Kidney (tissue), 14 donors: Measurements from ENCODE around the gene DUSP12. TPM values are rescaled to one million over a fixed set of nuclear protein-coding genes. Genes with fewer than 3 reads are reported as not detected.

ENCODE experiments used
- DNase-seq, 5 donors: peaks; one replicate each; pipeline ENCODE4 v3.0.0-alpha.2; 2013 to 2020
- FAIRE-seq: peaks from 2 replicates; lab custom pipeline; 2012; peaks lifted over from hg19 to GRCh38; lab: Jason Lieb, UNC
- H3K27ac ChIP-seq, 2 donors: one replicate each; pipeline ENCODE4 v1.7.0; 2013; ENCODE audit warnings: low read depth in 2 of 2, low read length in 2 of 2, inconsistent platforms in 1 of 2
- H3K27me3 ChIP-seq: one replicate; pipeline ENCODE4 v1.7.1; 2013; ENCODE audit warnings: low read length, inconsistent platforms; ENCODE audit not compliant: control insufficient read depth, insufficient read depth
- H3K36me3 ChIP-seq, 3 donors: one replicate each; pipeline versions ENCODE4 v1.7.0 to v1.7.1; 2013; ENCODE audit warnings: low read length in 3 of 3, control low read depth in 1 of 3, inconsistent platforms in 1 of 3; ENCODE audit not compliant: insufficient read depth in 3 of 3, control insufficient read depth in 2 of 3
- H3K4me1 ChIP-seq, 3 donors: one replicate each; pipeline versions ENCODE4 v1.7.0 to v1.7.1; 2013; ENCODE audit warnings: low read length in 3 of 3, inconsistent platforms in 1 of 3, low read depth in 1 of 3; ENCODE audit not compliant: control insufficient read depth in 2 of 3, insufficient read depth in 2 of 3
- H3K4me3 ChIP-seq, 3 donors: one replicate each; pipeline versions ENCODE4 v1.7.0 to v1.8.1; 2013; ENCODE audit warnings: low read length in 3 of 3, control low read depth in 1 of 3, inconsistent platforms in 1 of 3
- H3K9ac ChIP-seq, 3 donors: one replicate each; pipeline versions ENCODE4 v1.7.0 to v1.7.1; 2013; ENCODE audit warnings: low read length in 3 of 3, control low read depth in 1 of 3, inconsistent platforms in 1 of 3
- H3K9me3 ChIP-seq, 3 donors: one replicate each; pipeline versions ENCODE4 v1.7.0 to v1.7.1; 2013; ENCODE audit warnings: low read length in 3 of 3, control low read depth in 1 of 3, inconsistent platforms in 1 of 3; ENCODE audit not compliant: control insufficient read depth in 2 of 3, insufficient read depth in 1 of 3
- CTCF ChIP-seq: IDR thresholded peaks from 3 replicates; pipeline ENCODE4 v1.5.1; 2012; ENCODE audit warnings: mild to moderate bottlenecking, moderate library complexity, borderline replicate concordance; ENCODE audit not compliant: insufficient read depth; ENCODE audit errors: extremely low read depth
- intact Hi-C: fragments of 100-400 bp; cut with DNase I; formaldehyde crosslinking; loops from one replicate; pipeline ENCODE4 v1.11.1; 2022
- polyA plus RNA-seq: library from polyadenylated mRNA; stranded (reverse); fragments of 350-450 nt; fragmentation: Illumina TruSeq; extraction: RNeasy Lipid Tissue Mini Kit (QIAGEN cat#74804); gene quantifications from one replicate; pipeline ENCODE4 v1.2.3, GENCODE V29; 2014; ENCODE audit warnings: low read depth, low replicate concordance; ENCODE audit not compliant: insufficient read depth
- total RNA-seq: library from RNA; stranded (reverse); fragmentation: NEBNext Ultra II Directional; extraction: Animal tissue kit (Norgen Biotek cat#: 25700); gene quantifications from one replicate; pipeline ENCODE4 v1.2.1, GENCODE V29; 2021
- donor health status: control.
- donor health status: control.
- donor health status: control.
- donor health status: control.
- donor health status: control.
- donor health status: DM: yes; HTN: yes; CAD: no.
- donor health status: Normal renal cell carcinoma (clear cell type).

DUSP12 gene
- total and polyA plus RNA-seq, 2 donors from 2014 or later: 17.9 to 21.3 TPM

GRCh38 chr1:161763522-161764098 is 14.0 kb downstream of the DUSP12 start:
- intact Hi-C loops: no loop called here
- Histone ChIP-seq H3K9me3 (no peaks in the 10 kb centered on the region), H3K4me1 (peaks cover 0 to 3% (median 0%) of the 10 kb centered on the region in 3 donors), H3K4me3 (no peak overlapping the region), H3K27me3 (no peaks in the 10 kb centered on the region), H3K36me3 (peaks cover 0 to 2% (median 0%) of the 10 kb centered on the region in 3 donors), H3K27ac (no peak overlapping the region), H3K9ac (no peak overlapping the region)
- peak; percentile 31 for TF ChIP-seq CTCF
- no peak for FAIRE-seq
- peak in 2 of 5 donors; percentile 14 to 38 for DNase-seq

- peak within 1 kb of the TSS; percentile 98 to 100 (median 98) for H3K4me3 ChIP-seq
- DNase-seq (peak; percentile 92 to 97 (median 93)), FAIRE-seq (peak; percentile 90)
- peak within 1 kb of the TSS; percentile 94 to 98 (median 95) for H3K9ac ChIP-seq
- intact Hi-C loops: no loop called here
- H3K27ac ChIP-seq: peak within 1 kb of the TSS; percentile 72 to 90
- H3K4me1 ChIP-seq: peaks cover 0 to 3% (median under 1%) of the 10 kb centered on the region in 3 donors
- H3K27me3 ChIP-seq: no peaks in the 10 kb centered on the region
- H3K9me3 ChIP-seq: no peaks in the 10 kb centered on the region
- H3K36me3 ChIP-seq: no peaks in the 10 kb centered on the region
- TF ChIP-seq CTCF: no peak
Observed at GRCh38 chr1:161766102-161766981, 16.8 kb downstream of the DUSP12 start, which contains the start of gene ATF6. Gene ATF6, plus strand, starts transcription at chr1:161766320. Its CDS starts 41 bp downstream, at chr1:161766361.

GRCh38 chr1:161768461-161768860 is 18.9 kb downstream of the DUSP12 start:
- no peaks in the 10 kb centered on the region for H3K36me3 ChIP-seq
- H3K9ac ChIP-seq: no peak overlapping the region
- no peak for FAIRE-seq
- intact Hi-C loops: no loop called here
- H3K27me3 ChIP-seq: no peaks in the 10 kb centered on the region
- H3K4me1 ChIP-seq: peaks cover 0 to 7% (median 3%) of the 10 kb centered on the region in 3 donors
- TF ChIP-seq CTCF: no peak
- no peak overlapping the region for H3K27ac ChIP-seq
- no peaks in the 10 kb centered on the region for H3K9me3 ChIP-seq
- no peak for DNase-seq
- H3K4me3 ChIP-seq: peak overlapping the region in 1 of 3 donors; percentile 3
